HG02973 (cell line): ENCODE results near the gene SMC4.

Experiments used
- ATAC-seq: cut with Tn5 transposase; IDR thresholded peaks from one replicate; pipeline ENCODE4 v1.9.1; 2021; ENCODE audit warnings: moderate library complexity; ENCODE audit not compliant: unreplicated experiment

Gene SMC4

DNA sequence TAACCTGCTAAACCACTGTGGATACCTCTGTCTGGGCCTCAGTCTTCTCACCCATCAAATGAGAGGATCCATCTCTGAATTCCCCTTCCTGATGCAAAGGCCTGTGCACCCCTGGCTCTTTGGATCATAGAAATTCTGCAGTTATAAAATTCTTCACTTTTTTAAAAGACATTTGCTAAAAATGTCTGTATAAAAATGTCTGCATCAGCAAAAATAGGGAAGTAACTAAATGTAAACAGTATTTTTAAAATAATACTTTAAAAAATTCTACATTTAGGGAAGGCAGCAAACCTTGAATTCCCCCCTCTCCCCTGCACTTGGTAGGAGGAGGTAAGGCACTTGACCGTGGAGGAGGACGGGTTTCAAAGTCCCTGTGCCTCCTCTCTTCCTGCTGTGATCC is 75.7 kb downstream of the SMC4 start:
- no peak for ATAC-seq

DNA sequence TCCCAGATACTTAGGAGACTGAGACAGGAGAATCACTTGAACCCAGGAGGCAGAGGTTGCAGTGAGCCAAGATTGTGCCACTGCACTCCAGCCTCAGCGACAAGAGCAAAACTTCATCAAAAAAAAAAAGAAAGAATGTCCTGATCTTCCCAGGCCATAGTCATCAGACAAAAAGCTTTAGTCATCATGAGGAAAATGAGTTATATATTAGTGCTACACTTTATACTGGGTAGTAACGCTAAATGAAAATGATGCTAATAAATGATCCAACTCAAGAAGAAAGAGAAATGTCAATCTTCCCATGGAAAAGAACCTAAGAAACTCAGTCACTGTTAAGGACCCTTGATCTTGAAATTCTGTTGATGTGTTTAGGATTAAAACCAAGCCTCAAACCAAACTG is 76.4 kb downstream of the SMC4 start:
- no peak for ATAC-seq

DNA sequence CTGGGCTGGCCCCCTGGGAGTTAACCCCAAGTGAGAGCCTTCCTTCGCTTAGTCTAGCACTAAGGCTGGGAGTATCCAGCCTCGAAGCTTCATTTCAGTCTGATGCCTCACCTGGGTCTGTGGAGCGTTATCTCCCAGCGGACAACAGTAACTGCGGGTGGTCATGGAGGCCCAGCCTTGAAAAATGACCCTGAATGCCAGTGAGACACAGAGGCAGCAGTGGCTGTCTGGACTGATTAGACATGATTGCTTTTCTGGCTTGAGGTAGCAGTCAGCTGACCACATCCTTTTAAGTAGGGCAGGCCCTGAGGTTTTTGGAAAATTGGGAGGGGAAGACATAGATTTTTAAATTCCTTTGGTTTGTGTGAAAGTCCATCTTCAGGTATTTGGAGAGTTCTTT is 78.3 kb downstream of the SMC4 start:
- no peak for ATAC-seq

DNA sequence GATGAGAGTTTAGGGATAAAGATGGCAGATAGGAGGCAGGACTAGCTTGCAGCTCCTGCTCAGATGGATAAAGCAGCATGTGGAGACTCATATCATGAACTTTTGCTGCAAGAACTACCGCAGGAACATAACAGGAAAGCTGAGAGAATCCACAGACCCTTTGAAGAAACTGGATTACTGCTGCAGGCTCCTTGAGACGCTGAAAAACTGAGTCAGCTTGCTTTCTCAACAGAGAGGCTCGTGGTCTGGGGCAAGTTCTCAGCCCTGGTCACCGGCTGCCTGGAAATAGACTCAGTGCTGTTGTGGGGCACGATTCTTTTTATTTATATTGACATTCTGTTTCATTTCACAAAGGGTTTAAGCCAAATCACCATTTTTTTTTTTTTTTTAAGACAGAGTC is 78.9 kb downstream of the SMC4 start:
- no peak for ATAC-seq

DNA sequence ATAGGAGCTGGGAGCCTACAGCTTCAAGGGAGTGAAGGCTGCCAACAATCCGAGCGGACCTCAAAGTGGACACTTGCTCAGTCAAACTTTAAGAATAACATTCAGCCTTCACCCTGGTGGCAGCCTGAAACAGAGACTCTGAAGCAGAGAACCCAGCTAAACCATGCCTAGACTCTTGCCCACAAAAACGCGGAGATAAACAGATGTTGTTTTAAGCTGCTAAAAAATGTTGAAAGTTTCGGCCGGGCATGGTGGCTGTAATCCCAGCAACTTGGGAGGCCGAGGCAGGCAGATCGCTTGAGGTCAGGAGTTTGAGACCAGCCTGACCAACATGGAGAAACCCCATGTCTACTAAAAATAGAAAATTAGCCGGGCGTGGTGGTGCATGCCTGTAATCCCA is 79.9 kb downstream of the SMC4 start:
- no peak for ATAC-seq

DNA sequence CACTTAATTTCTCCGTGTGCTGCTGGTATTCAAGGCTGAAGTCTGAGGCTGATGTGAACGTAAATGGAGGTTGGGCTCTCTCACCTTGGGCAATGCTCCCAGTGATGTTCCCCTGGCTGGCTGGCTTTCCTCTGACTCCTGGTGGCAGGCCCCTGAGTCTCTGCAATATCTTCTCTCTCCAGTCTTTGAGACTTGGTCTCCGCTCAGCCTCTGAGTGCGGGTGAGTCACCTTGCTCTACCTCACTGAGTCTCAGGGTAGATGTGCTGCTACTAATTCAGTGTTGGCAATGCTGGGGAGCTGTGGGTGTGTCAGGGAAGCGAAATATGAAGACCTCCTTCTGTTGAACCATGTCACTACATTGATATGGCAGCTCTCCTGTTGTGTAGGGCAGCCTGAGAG is 81.5 kb downstream of the SMC4 start:
- ATAC-seq: no peak

DNA sequence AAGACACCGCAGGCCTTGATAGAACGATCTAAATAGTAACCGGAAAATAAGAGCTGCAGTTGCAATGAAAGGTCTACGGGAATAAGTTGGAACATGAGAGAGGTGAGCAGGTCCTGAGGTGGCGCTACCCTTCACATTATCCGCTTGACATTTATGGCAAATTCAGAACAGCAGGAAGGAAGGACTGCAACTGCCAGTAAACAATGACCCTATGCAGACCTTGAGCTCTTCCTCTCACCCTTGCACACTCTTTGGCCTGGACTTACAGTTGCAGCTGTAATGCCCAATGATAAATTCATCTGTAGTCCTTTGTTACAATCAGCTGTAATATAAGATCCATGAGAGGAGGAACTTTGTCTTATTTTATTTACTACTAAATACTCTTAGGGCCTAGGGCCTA is 82.4 kb downstream of the SMC4 start:
- ATAC-seq: no peak

DNA sequence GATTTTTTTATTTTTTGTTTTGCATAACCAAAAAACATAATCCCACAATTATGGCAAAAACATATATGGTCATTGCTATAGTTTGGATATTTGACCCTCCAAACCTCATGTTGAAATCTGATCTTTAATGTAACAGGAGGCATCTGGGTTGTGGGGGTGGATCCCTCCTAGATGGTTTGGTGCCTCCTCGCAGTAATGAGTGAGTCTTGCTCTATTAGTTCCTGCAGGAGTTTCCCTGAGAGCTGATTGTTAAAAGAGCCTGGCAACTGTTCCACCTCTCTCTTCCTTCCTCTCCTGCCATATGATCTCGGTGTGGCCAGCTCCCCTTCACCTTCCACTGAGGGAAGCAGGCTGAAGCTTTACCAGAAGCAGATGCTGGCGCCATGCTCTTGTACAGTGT is 83.3 kb downstream of the SMC4 start:
- ATAC-seq: no peak
